ENCODE results near the gene ISG20.
A peak's percentile ranks its signal among the peaks of the same experiment; 100 is the strongest.

ISG20 gene

DNA sequence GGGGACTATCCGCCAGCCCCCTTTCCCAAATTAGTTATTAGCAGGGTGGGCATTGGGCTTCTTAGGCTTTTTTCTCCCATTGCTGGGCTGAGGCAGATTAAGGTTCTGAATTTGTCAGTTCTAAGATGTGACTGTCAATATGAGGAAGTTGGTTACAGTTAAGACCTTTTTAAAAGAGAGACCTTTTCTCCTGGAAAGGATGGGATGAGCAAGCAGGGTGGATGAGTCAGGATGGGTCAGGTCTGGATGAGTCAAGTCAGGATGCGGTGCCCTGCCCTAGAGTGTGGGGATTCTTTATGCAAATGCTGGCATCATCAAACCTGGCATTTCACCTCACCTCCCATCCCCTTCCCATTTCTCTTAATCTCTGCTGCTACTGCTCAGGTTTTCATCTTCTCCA, 15.8 kb upstream of the ISG20 start:
- H3K4me3 ChIP-seq (ENCODE audit: low read depth, low read length), result peak overlapping the region; percentile 86
- H3K27ac ChIP-seq (ENCODE audit: extremely low read depth, low read depth, low read length), result no peak overlapping the region
- ChIA-PET CTCF (interaction anchor here (0.7 kb wide), 1 partner anchor 175 kb away, joined by 3 read pairs; no protein-coding TSS in a partner anchor), POLR2A (interaction anchor here (1.0 to 1.3 kb wide), 2 partner anchors 10 to 156 kb away, joined by 4 to 5 read pairs; partner anchors contain the start of genes MRPL46 and MRPS11)
- peaks cover 18 to 53% of the 10 kb centered on the region in 2 experiments for H3K36me3 ChIP-seq (ENCODE audit: control insufficient read depth in 2 of 2, insufficient read depth in 1 of 2, low read length in 2 of 2)
- H3K4me1 ChIP-seq (ENCODE audit: control insufficient read depth, insufficient read depth, low read length), result peaks cover 19% of the 10 kb centered on the region
- peak; percentile 50; the same call in 1 of the 2 replicates for TF ChIP-seq ZNF366 (tag by site-specific recombination; conservative IDR thresholded peaks at IDR 0.05)
- TF ChIP-seq, protein P1, sequence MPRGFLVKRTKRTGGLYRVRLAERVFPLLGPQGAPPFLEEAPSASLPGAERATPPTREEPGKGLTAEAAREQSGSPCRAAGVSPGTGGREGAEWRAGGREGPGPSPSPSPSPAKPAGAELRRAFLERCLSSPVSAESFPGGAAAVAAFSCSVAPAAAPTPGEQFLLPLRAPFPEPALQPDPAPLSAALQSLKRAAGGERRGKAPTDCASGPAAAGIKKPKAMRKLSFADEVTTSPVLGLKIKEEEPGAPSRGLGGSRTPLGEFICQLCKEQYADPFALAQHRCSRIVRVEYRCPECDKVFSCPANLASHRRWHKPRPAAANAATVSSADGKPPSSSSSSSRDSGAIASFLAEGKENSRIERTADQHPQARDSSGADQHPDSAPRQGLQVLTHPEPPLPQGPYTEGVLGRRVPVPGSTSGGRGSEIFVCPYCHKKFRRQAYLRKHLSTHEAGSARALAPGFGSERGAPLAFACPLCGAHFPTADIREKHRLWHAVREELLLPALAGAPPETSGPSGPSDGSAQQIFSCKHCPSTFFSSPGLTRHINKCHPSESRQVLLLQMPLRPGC (tag by site-specific recombination; IDR thresholded peaks at IDR 0.05), result 0 out of 2 replicates have a peak, but pooled peaks have one; percentile 14
- TF ChIP-seq, protein P2, sequence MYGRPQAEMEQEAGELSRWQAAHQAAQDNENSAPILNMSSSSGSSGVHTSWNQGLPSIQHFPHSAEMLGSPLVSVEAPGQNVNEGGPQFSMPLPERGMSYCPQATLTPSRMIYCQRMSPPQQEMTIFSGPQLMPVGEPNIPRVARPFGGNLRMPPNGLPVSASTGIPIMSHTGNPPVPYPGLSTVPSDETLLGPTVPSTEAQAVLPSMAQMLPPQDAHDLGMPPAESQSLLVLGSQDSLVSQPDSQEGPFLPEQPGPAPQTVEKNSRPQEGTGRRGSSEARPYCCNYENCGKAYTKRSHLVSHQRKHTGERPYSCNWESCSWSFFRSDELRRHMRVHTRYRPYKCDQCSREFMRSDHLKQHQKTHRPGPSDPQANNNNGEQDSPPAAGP (tag by site-specific recombination; IDR thresholded peaks at IDR 0.05), result peak; percentile 21; the same call in 1 of the 2 replicates
- no peak for TF ChIP-seq ZNF223 (tag by site-specific recombination; IDR thresholded peaks at IDR 0.05)
- no peak for TF ChIP-seq ZNF350 (tag by site-specific recombination; IDR thresholded peaks at IDR 0.05)
- TF ChIP-seq MZF1 (tag by site-specific recombination; IDR thresholded peaks at IDR 0.05; ENCODE audit: borderline replicate concordance), result 0 out of 2 replicates have a peak, but pooled peaks have one; percentile 23
- TF ChIP-seq, protein P3, sequence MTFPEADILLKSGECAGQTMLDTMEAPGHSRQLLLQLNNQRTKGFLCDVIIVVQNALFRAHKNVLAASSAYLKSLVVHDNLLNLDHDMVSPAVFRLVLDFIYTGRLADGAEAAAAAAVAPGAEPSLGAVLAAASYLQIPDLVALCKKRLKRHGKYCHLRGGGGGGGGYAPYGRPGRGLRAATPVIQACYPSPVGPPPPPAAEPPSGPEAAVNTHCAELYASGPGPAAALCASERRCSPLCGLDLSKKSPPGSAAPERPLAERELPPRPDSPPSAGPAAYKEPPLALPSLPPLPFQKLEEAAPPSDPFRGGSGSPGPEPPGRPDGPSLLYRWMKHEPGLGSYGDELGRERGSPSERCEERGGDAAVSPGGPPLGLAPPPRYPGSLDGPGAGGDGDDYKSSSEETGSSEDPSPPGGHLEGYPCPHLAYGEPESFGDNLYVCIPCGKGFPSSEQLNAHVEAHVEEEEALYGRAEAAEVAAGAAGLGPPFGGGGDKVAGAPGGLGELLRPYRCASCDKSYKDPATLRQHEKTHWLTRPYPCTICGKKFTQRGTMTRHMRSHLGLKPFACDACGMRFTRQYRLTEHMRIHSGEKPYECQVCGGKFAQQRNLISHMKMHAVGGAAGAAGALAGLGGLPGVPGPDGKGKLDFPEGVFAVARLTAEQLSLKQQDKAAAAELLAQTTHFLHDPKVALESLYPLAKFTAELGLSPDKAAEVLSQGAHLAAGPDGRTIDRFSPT (tag by site-specific recombination; IDR thresholded peaks at IDR 0.05), result peak; percentile 49; the same call in 1 of the 2 replicates
- TF ChIP-seq ZNF221 (tag by site-specific recombination; IDR thresholded peaks at IDR 0.05; ENCODE audit: borderline replicate concordance), result no peak
- peak; percentile 18; the same call in 1 of the 2 replicates for TF ChIP-seq ZNF600 (tag by site-specific recombination; IDR thresholded peaks at IDR 0.05)
- no peak for TF ChIP-seq ZNF514 (tag by site-specific recombination; IDR thresholded peaks at IDR 0.05)
- TF ChIP-seq GLIS2 (tag by site-specific recombination; IDR thresholded peaks at IDR 0.05), result 0 out of 2 replicates have a peak, but pooled peaks have one; percentile 11
- TF ChIP-seq ZNF426 (tag by site-specific recombination; IDR thresholded peaks at IDR 0.05), result no peak
- H3K9me3 ChIP-seq (ENCODE audit: control insufficient read depth, insufficient read depth, low read depth, low read length), result no peaks in the 10 kb centered on the region

DNA sequence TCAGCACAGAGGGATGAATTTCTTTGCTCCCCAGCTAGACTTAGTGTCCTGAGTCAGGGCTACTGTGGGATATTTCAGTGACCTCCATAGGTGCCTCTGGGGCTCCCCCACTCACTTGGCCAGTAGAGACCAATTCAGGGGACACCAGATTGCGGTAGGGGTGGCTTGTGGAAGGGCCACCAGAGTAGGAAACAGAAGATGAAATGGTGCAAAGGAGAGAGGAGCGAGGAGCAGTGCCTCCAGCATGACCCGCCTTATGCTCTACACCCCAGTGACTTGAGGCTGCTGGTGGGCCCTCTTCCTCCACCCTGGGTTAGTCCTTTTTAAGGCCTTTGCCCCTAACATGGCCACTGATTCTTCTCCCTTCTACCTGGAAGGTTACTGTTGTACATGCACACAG, 15.2 kb upstream of the ISG20 start:
- ChIA-PET CTCF (interaction anchor here (0.7 to 2.0 kb wide), 2 partner anchors 15 to 174 kb away, joined by 3 to 7 read pairs; partner anchors contain the start of gene ISG20), POLR2A (interaction anchor here (1.0 to 1.3 kb wide), 2 partner anchors 9 to 156 kb away, joined by 4 to 5 read pairs; partner anchors contain the start of genes MRPL46 and MRPS11)
- TF ChIP-seq, protein P4, sequence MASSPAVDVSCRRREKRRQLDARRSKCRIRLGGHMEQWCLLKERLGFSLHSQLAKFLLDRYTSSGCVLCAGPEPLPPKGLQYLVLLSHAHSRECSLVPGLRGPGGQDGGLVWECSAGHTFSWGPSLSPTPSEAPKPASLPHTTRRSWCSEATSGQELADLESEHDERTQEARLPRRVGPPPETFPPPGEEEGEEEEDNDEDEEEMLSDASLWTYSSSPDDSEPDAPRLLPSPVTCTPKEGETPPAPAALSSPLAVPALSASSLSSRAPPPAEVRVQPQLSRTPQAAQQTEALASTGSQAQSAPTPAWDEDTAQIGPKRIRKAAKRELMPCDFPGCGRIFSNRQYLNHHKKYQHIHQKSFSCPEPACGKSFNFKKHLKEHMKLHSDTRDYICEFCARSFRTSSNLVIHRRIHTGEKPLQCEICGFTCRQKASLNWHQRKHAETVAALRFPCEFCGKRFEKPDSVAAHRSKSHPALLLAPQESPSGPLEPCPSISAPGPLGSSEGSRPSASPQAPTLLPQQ (tag by site-specific recombination; IDR thresholded peaks at IDR 0.05), result peak; percentile 59
- TF ChIP-seq ZNF114 (tag by site-specific recombination; IDR thresholded peaks at IDR 0.05) (no peak), ZFP69B (tag by site-specific recombination; IDR thresholded peaks at IDR 0.05) (0 out of 2 replicates have a peak, but pooled peaks have one; percentile 42)
- peaks cover 23 to 59% of the 10 kb centered on the region in 2 experiments for H3K36me3 ChIP-seq (ENCODE audit: control insufficient read depth in 2 of 2, insufficient read depth in 1 of 2, low read length in 2 of 2)
- H3K4me1 ChIP-seq (ENCODE audit: control insufficient read depth, insufficient read depth, low read length), result peaks cover 16% of the 10 kb centered on the region
- H3K9me3 ChIP-seq (ENCODE audit: control insufficient read depth, insufficient read depth, low read depth, low read length), result no peaks in the 10 kb centered on the region
- H3K27ac ChIP-seq (ENCODE audit: extremely low read depth, low read depth, low read length), result no peak overlapping the region
- peak overlapping the region; percentile 86 for H3K4me3 ChIP-seq (ENCODE audit: low read depth, low read length)
